H9 (cell line): ENCODE data around the gene GALR2. TPM values are rescaled to one million over a fixed set of nuclear protein-coding genes. Genes with fewer than 3 reads are reported as not detected.
A peak's percentile ranks its signal among the peaks of the same experiment; 100 is the strongest.

ENCODE experiments used
- DNase-seq: peaks from one replicate; pipeline ENCODE4 v3.0.0-alpha.2; 2017
- H2AFZ ChIP-seq: one replicate; pipeline ENCODE4 v1.6.1; 2013; ENCODE audit warnings: mild to moderate bottlenecking, low read length, control low read depth, moderate library complexity
- H2AK5ac ChIP-seq: 2 replicates; pipeline ENCODE4 v1.6.1; 2013; ENCODE audit warnings: low read length, control low read depth, mixed read lengths; ENCODE audit not compliant: insufficient read length
- H2BK120ac ChIP-seq: one replicate; pipeline ENCODE4 v1.6.1; 2013; ENCODE audit warnings: low read depth, mild to moderate bottlenecking, low read length, control low read depth, inconsistent platforms; ENCODE audit not compliant: poor library complexity, severe bottlenecking
- H2BK12ac ChIP-seq: 2 replicates; pipeline ENCODE4 v1.6.1; 2013; ENCODE audit warnings: low read length, control low read depth, mixed read lengths, low read depth; ENCODE audit not compliant: insufficient read length
- H2BK15ac ChIP-seq: 2 replicates; pipeline ENCODE4 v1.6.1; 2013; ENCODE audit warnings: low read depth, low read length, control low read depth
- H2BK20ac ChIP-seq: one replicate; pipeline ENCODE4 v1.6.1; 2013; ENCODE audit warnings: low read depth, mild to moderate bottlenecking, low read length, control low read depth, inconsistent platforms; ENCODE audit not compliant: poor library complexity, severe bottlenecking
- H2BK5ac ChIP-seq: 2 replicates; pipeline ENCODE4 v1.6.1; 2013; ENCODE audit warnings: low read length, control low read depth, mixed read lengths; ENCODE audit not compliant: insufficient read length
- H3K14ac ChIP-seq: 2 replicates; pipeline ENCODE4 v1.6.1; 2013; ENCODE audit warnings: low read length, control low read depth; ENCODE audit not compliant: insufficient read depth
- H3K18ac ChIP-seq: 2 replicates; pipeline ENCODE4 v1.6.1; 2013; ENCODE audit warnings: low read depth, mild to moderate bottlenecking, mixed read lengths, low read length, control low read depth; ENCODE audit not compliant: insufficient read length
- H3K23ac ChIP-seq: 2 replicates; pipeline ENCODE4 v1.6.1; 2013; ENCODE audit warnings: low read length, control low read depth, mixed read lengths, low read depth; ENCODE audit not compliant: insufficient read length
- H3K23me2 ChIP-seq: 2 replicates; pipeline ENCODE4 v1.6.1; 2013; ENCODE audit warnings: low read depth, mild to moderate bottlenecking, mixed read lengths, low read length, control low read depth; ENCODE audit not compliant: insufficient read length, poor library complexity, severe bottlenecking
- H3K27ac ChIP-seq: 2 replicates; pipeline ENCODE4 v1.5.1; 2013; ENCODE audit warnings: low read length, control low read depth, mixed read lengths, low read depth; ENCODE audit not compliant: insufficient read length
- H3K27me3 ChIP-seq: 2 replicates; pipeline ENCODE4 v1.6.1; 2013; ENCODE audit warnings: low read length, control low read depth, inconsistent platforms; ENCODE audit not compliant: insufficient read depth
- H3K4ac ChIP-seq: 2 replicates; pipeline ENCODE4 v1.6.1; 2013; ENCODE audit warnings: low read depth, mild to moderate bottlenecking, control low read depth, inconsistent platforms, low read length, moderate library complexity
- H3K4me1 ChIP-seq: 2 replicates; pipeline ENCODE4 v1.6.1; 2013; ENCODE audit warnings: low read length, control low read depth, inconsistent platforms; ENCODE audit not compliant: insufficient read depth
- H3K4me2 ChIP-seq: 2 replicates; pipeline ENCODE4 v1.6.1; 2013; ENCODE audit warnings: low read length, control low read depth, mixed read lengths; ENCODE audit not compliant: insufficient read length, insufficient read depth
- H3K56ac ChIP-seq: 2 replicates; pipeline ENCODE4 v1.6.1; 2013; ENCODE audit warnings: low read depth, mild to moderate bottlenecking, mixed read lengths, low read length, control low read depth; ENCODE audit not compliant: insufficient read length
- H3K79me1 ChIP-seq: 2 replicates; pipeline ENCODE4 v1.6.1; 2013; ENCODE audit warnings: low read depth, mild to moderate bottlenecking, moderate library complexity, low read length, control low read depth, inconsistent platforms; ENCODE audit not compliant: insufficient read depth, poor library complexity, severe bottlenecking
- H3K79me2 ChIP-seq: 2 replicates; pipeline ENCODE4 v1.6.1; 2013; ENCODE audit warnings: low read length, control low read depth, inconsistent platforms; ENCODE audit not compliant: insufficient read depth
- H3K9ac ChIP-seq: 2 replicates; pipeline ENCODE4 v1.6.1; 2013; ENCODE audit warnings: low read length, control low read depth, mixed read lengths; ENCODE audit not compliant: insufficient read length; ENCODE audit errors: extremely low read depth
- H3K9me3 ChIP-seq: one replicate; pipeline ENCODE4 v1.6.1; 2013; ENCODE audit warnings: low read depth, low read length, inconsistent platforms; ENCODE audit not compliant: control insufficient read depth
- H3T11ph ChIP-seq: one replicate; pipeline ENCODE4 v1.6.1; 2013; ENCODE audit warnings: mild to moderate bottlenecking, low read length, control low read depth, inconsistent platforms
- H4K20me1 ChIP-seq: one replicate; pipeline ENCODE4 v1.6.1; 2013; ENCODE audit not compliant: control insufficient read depth, insufficient read length, insufficient read depth
- H4K5ac ChIP-seq: 2 replicates; pipeline ENCODE4 v1.6.1; 2013; ENCODE audit warnings: low read depth, mild to moderate bottlenecking, mixed read lengths, low read length, control low read depth; ENCODE audit not compliant: insufficient read length
- H4K8ac ChIP-seq: replicated peaks from 2 replicates; pipeline ENCODE4 v1.6.1; 2013; ENCODE audit warnings: low read length, control low read depth, mixed read lengths, low read depth; ENCODE audit not compliant: insufficient read length
- H4K91ac ChIP-seq: 2 replicates; pipeline ENCODE4 v1.6.1; 2013; ENCODE audit warnings: low read depth, mild to moderate bottlenecking, moderate library complexity, mixed read lengths, low read length, control low read depth; ENCODE audit not compliant: insufficient read length
- H3K27ac Mint-ChIP-seq, 3 experiments: 2 replicates in 2 of 3; 3 replicates in 1 of 3; pipeline ENCODE4 v1.8.0; 2020 to 2021; ENCODE audit warnings: mixed read lengths in 3 of 3, mild to moderate bottlenecking in 1 of 3, moderate library complexity in 1 of 3
- H3K27me3 Mint-ChIP-seq: 2 replicates; pipeline ENCODE4 v1.8.0; 2021; ENCODE audit warnings: low read depth, mild to moderate bottlenecking, moderate library complexity, mixed read lengths
- H3K36me3 Mint-ChIP-seq, 3 experiments: 2 replicates in 2 of 3; 3 replicates in 1 of 3; pipeline ENCODE4 v1.8.0; 2020 to 2021; ENCODE audit warnings: low read depth in 3 of 3, mixed read lengths in 3 of 3; ENCODE audit not compliant: insufficient read depth in 1 of 3
- H3K4me1 Mint-ChIP-seq, 2 experiments: 2 replicates each; pipeline ENCODE4 v1.8.0; 2020; ENCODE audit warnings: mixed read lengths in 2 of 2
- H3K4me3 Mint-ChIP-seq, 2 experiments: 2 replicates in 1 of 2; 3 replicates in 1 of 2; pipeline ENCODE4 v1.8.0; 2020 to 2021; ENCODE audit warnings: mild to moderate bottlenecking in 2 of 2, mixed read lengths in 2 of 2, moderate library complexity in 1 of 2
- H3K9me3 Mint-ChIP-seq, 2 experiments: 2 replicates in 1 of 2; 3 replicates in 1 of 2; pipeline ENCODE4 v1.8.0; 2020; ENCODE audit warnings: mild to moderate bottlenecking in 2 of 2, mixed read lengths in 2 of 2, moderate library complexity in 1 of 2
- CTCF ChIP-seq: fragments of 200-600 bp; sonication (generic); conservative IDR thresholded peaks from 3 replicates; pipeline ENCODE4 v1.8.0; 2021; ENCODE audit warnings: antibody characterized with exemption, mild to moderate bottlenecking
- WGBS: extraction: QIAGEN DNeasy Blood & Tissue Kit; methylation state at CpG from one replicate; pipeline ENCODE4 v1.1.7; 2013; ENCODE audit warnings: missing lambda C conversion rate, low lambda C conversion rate, mixed read lengths; ENCODE audit not compliant: insufficient read length; ENCODE audit errors: extremely low coverage; 5-methylcytosine and 5-hydroxymethylcytosine counted together
- total RNA-seq: library from RNA; stranded (reverse); gene quantifications from 2 replicates; pipeline ENCODE4 v1.2.1, GENCODE V29; 2021

The GALR2 gene
- total RNA-seq, 1 experiment from 2014 or later, result 0.81 TPM

- peaks cover 25 to 39% of the 10 kb centered on the region in 2 experiments for H3K4me1 Mint-ChIP-seq
- no peak overlapping the region for H2BK120ac ChIP-seq
- H2BK12ac ChIP-seq, result no peak overlapping the region
- H3K4me2 ChIP-seq, result no peak overlapping the region
- H3K79me2 ChIP-seq, result no peaks in the 10 kb centered on the region
- H2BK15ac ChIP-seq, result no peak overlapping the region
- H3T11ph ChIP-seq, result no peak overlapping the region
- TF ChIP-seq CTCF, result no peak
- no peak overlapping the region for H4K5ac ChIP-seq
- H3K27ac Mint-ChIP-seq, result peak overlapping the region in 2 of 3 experiments; percentile 49 to 85; a peak in 5 of 7 replicates
- no peak overlapping the region for H3K56ac ChIP-seq
- H3K27ac ChIP-seq, result no peak overlapping the region
- no peak overlapping the region for H2AFZ ChIP-seq
- H3K4me1 ChIP-seq, result peaks cover 1% of the 10 kb centered on the region; the same call in 1 of the 2 replicates
- H3K14ac ChIP-seq, result no peak overlapping the region
- H3K36me3 Mint-ChIP-seq, result peaks cover 11 to 20% (median 17%) of the 10 kb centered on the region in 3 experiments; a peak in 6 of 7 replicates
- H3K23me2 ChIP-seq, result no peaks in the 10 kb centered on the region
- no peak overlapping the region for H3K4ac ChIP-seq
- no peak overlapping the region for H2BK20ac ChIP-seq
- WGBS, result no CpG with 5 or more reads among the region's 13 CpGs
- H3K23ac ChIP-seq, result no peak overlapping the region
- H3K9me3 ChIP-seq, result no peaks in the 10 kb centered on the region
- H3K9ac ChIP-seq, result no peak overlapping the region
- no peak overlapping the region for H4K91ac ChIP-seq
- no peaks in the 10 kb centered on the region for H4K20me1 ChIP-seq
- H4K8ac ChIP-seq, result no peak overlapping the region
- H3K27me3 ChIP-seq, result no peaks in the 10 kb centered on the region
- H2BK5ac ChIP-seq, result no peak overlapping the region
- no peak overlapping the region for H2AK5ac ChIP-seq
- no peak overlapping the region for H3K4me3 Mint-ChIP-seq
- no peak for DNase-seq
- H3K27me3 Mint-ChIP-seq, result no peaks in the 10 kb centered on the region
- no peaks in the 10 kb centered on the region; a peak in 1 of 5 replicates for H3K9me3 Mint-ChIP-seq
- no peaks in the 10 kb centered on the region for H3K79me1 ChIP-seq
- H3K18ac ChIP-seq, result no peak overlapping the region
These were observed 39.9 kb upstream of the GALR2 start for GRCh38 chr17:76034428-76035350.
